GM12878 (cell line): Measurements from ENCODE around the gene ZDHHC21. TPM values are rescaled to one million over a fixed set of nuclear protein-coding genes. Genes with fewer than 3 reads are reported as not detected.

Source experiments
- ATAC-seq: fragments of 200-7000 bp; cut with Tn5 transposase; 3 replicates; pipeline ENCODE4 v1.9.1; 2020; ENCODE audit warnings: mild to moderate bottlenecking, moderate library complexity
- BruUV-seq: library from RNA; stranded (reverse); fragments of 400-500 nt; replicated peaks from 2 replicates; lab custom pipeline; 2021; lab: Mats Ljungman, UMichigan
- CTCF ChIA-PET: fragments of 300-600 bp; sonication (Branson Sonifier 250); formaldehyde crosslinking; extraction: SDS; loops from one replicate; lab custom pipeline; 2021; ENCODE audit warnings: inconsistent platforms; lab: Yijun Ruan, JAX
- POLR2A ChIA-PET: fragments of 350-600 bp; formaldehyde crosslinking; extraction: SDS; loops from one replicate; lab custom pipeline; 2021; ENCODE audit warnings: inconsistent platforms; lab: Charles Lee
- RAD21 ChIA-PET: fragments of 300-600 bp; sonication (Branson Sonifier 250); formaldehyde crosslinking; loops from one replicate; lab custom pipeline; 2023; ENCODE audit warnings: antibody characterized with exemption; ENCODE audit not compliant: unreplicated experiment; lab: Charles Lee
- SMC1A ChIA-PET: fragments of 300-600 bp; sonication (Branson Sonifier 250); formaldehyde crosslinking; loops from one replicate; lab custom pipeline; 2023; ENCODE audit not compliant: unreplicated experiment, uncharacterized antibody; lab: Charles Lee
- DNase-seq: peaks from one replicate; pipeline ENCODE4 v3.0.0-alpha.2; 2011; ENCODE audit warnings: low read depth, low spot score
- FAIRE-seq: peaks from 3 replicates; lab custom pipeline; 2011; peaks lifted over from hg19 to GRCh38; lab: Jason Lieb, UNC
- H2AFZ ChIP-seq: 2 replicates; pipeline ENCODE4 v1.6.0; 2011; ENCODE audit warnings: low read depth, low read length, control low read depth; ENCODE audit not compliant: control insufficient read depth
- H3K27ac ChIP-seq: 2 replicates; pipeline ENCODE4 v1.5.1; 2011; ENCODE audit warnings: control low read depth; ENCODE audit not compliant: control insufficient read depth, insufficient read depth
- H3K27me3 ChIP-seq, 2 experiments: replicated peaks in 1 of 2; 2 replicates each; pipeline versions ENCODE4 v1.6.0 to v1.6.1; 2011; ENCODE audit warnings: low read length in 1 of 2; ENCODE audit not compliant: control insufficient read depth in 2 of 2, insufficient read depth in 2 of 2
- H3K36me3 ChIP-seq, 2 experiments: 2 replicates each; pipeline ENCODE4 v1.5.1; 2011; ENCODE audit warnings: low read length in 1 of 2; ENCODE audit not compliant: control insufficient read depth in 2 of 2, insufficient read depth in 2 of 2
- H3K4me1 ChIP-seq: 2 replicates; pipeline ENCODE4 v1.6.1; 2011; ENCODE audit warnings: mild to moderate bottlenecking, low read length, moderate library complexity, mixed read lengths; ENCODE audit not compliant: control insufficient read depth, insufficient read depth
- H3K4me2 ChIP-seq: 2 replicates; pipeline ENCODE4 v1.6.0; 2011; ENCODE audit warnings: control low read depth; ENCODE audit not compliant: control insufficient read depth, insufficient read depth
- H3K4me3 ChIP-seq: fragments of 200-600 bp; sonication (generic); 2 replicates; pipeline ENCODE4 v1.5.1; 2016
- H3K79me2 ChIP-seq: 2 replicates; pipeline ENCODE4 v1.6.0; 2011; ENCODE audit warnings: low read length; ENCODE audit not compliant: control insufficient read depth, insufficient read depth
- H3K9ac ChIP-seq: 2 replicates; pipeline ENCODE4 v1.8.0; 2011; ENCODE audit warnings: low read length, control low read depth, mixed read lengths; ENCODE audit not compliant: control insufficient read depth, insufficient read depth
- H3K9me3 ChIP-seq: replicated peaks from 3 replicates; pipeline ENCODE4 v1.5.1; 2011; ENCODE audit warnings: mild to moderate bottlenecking, low read length; ENCODE audit not compliant: control insufficient read depth, insufficient read depth
- H4K20me1 ChIP-seq: 2 replicates; pipeline ENCODE4 v1.6.0; 2011; ENCODE audit not compliant: control insufficient read depth, insufficient read depth
- BACH1 ChIP-seq: fragments of 450-650 bp; IDR thresholded peaks from 2 replicates; pipeline ENCODE4 v1.6.1; 2017; ENCODE audit warnings: mild to moderate bottlenecking, borderline replicate concordance
- ESRRA ChIP-seq: IDR thresholded peaks from 2 replicates; pipeline ENCODE4 v1.6.1; 2012; ENCODE audit warnings: mild to moderate bottlenecking, low read length, improper control_type of control experiment
- ETV6 ChIP-seq, 2 experiments: fragments of 450-650 bp in 1 of 2; IDR thresholded peaks in 1 of 2; conservative IDR thresholded peaks in 1 of 2; 2 replicates each; pipeline ENCODE4 v1.6.1; 2014; ENCODE audit warnings: antibody characterized with exemption in 1 of 2, borderline replicate concordance in 1 of 2, low read depth in 1 of 2, mild to moderate bottlenecking in 1 of 2, moderate library complexity in 1 of 2
- NFYB ChIP-seq: IDR thresholded peaks from 2 replicates; pipeline ENCODE4 v1.6.1; 2011; ENCODE audit warnings: low read depth, mild to moderate bottlenecking, low read length, improper control_type of control experiment, moderate library complexity; ENCODE audit not compliant: insufficient read depth
- SMAD1 ChIP-seq: fragments of 450-650 bp; IDR thresholded peaks from 2 replicates; pipeline ENCODE4 v1.6.1; 2018; ENCODE audit warnings: mild to moderate bottlenecking, low read depth; ENCODE audit not compliant: partially characterized antibody
- TARDBP ChIP-seq: IDR thresholded peaks from 2 replicates; pipeline ENCODE4 v1.6.1; 2016; ENCODE audit warnings: borderline replicate concordance
- WGBS: methylation state at CpG from one replicate; pipeline ENCODE4 v1.1.6; 2016; ENCODE audit warnings: low lambda C conversion rate; ENCODE audit not compliant: insufficient replicate concordance, insufficient coverage; ENCODE audit errors: missing lambda C conversion rate; 5-methylcytosine and 5-hydroxymethylcytosine counted together
- in situ Hi-C: fragments of 300-500 bp; cut with MboI; formaldehyde crosslinking; loops from 9 replicates; pipeline ENCODE4 v1.14.3; 2018; ENCODE audit warnings: mixed read lengths
- intact Hi-C: fragments of 100-400 bp; cut with micrococcal nuclease; formaldehyde crosslinking; loops from one replicate; pipeline ENCODE4 v1.14.2; 2022; ENCODE audit not compliant: unreplicated experiment
- polyA plus RNA-seq, 11 experiments: library from polyadenylated mRNA; depleted of rRNA in 4 of 11; unstranded in 6 of 11; stranded (reverse) in 5 of 11; fragments of >200 nt; fragmentation: Nextera tagmentation in 4 of 11; fragmentation: Illumina TruSeq in 1 of 11; extraction: Ambion mirVana in 4 of 11; extraction: Trizol in 1 of 11; gene quantifications; 1 replicate in 1 of 11; 2 replicates in 10 of 11; pipeline versions ENCODE4 v1.2.1 to v1.2.3, GENCODE V29; 2011 to 2016; ENCODE audit warnings: inconsistent platforms in 2 of 11, missing spikeins in 2 of 11, low read depth in 1 of 11
- total RNA-seq, 4 experiments: library from RNA; depleted of rRNA in 3 of 4; stranded (reverse); fragments of >200 nt in 3 of 4; fragmentation: Illumina TruSeq in 1 of 4; extraction: Trizol in 1 of 4; gene quantifications; 2 replicates each; pipeline versions ENCODE4 v1.2.1 to v1.2.3, GENCODE V29; 2013 to 2021
- TF ChIP-seq, protein P1 (sequence below): fragments of 450-650 bp; IDR thresholded peaks from 2 replicates; pipeline ENCODE4 v1.6.1; 2017; ENCODE audit warnings: mild to moderate bottlenecking, moderate library complexity
- TF ChIP-seq, protein P2 (sequence below): fragments of 450-650 bp; formaldehyde crosslinking; IDR thresholded peaks from 2 replicates; pipeline ENCODE4 v1.5.0; 2022; ENCODE audit warnings: mild to moderate bottlenecking, missing genetic modification characterization
- TF ChIP-seq, protein P3 (sequence below): IDR thresholded peaks from 2 replicates; pipeline ENCODE4 v1.6.1; 2011; ENCODE audit warnings: mild to moderate bottlenecking, low read depth, low read length, moderate library complexity; ENCODE audit not compliant: insufficient replicate concordance
- TF ChIP-seq, protein P4 (sequence below): IDR thresholded peaks from 2 replicates; pipeline ENCODE4 v1.6.1; 2011; ENCODE audit warnings: low read depth, mild to moderate bottlenecking, low read length, moderate library complexity, borderline replicate concordance; ENCODE audit errors: extremely low read depth
- TF ChIP-seq, protein P5 (sequence below): fragments of 150-350 bp; IDR thresholded peaks from 2 replicates; pipeline ENCODE4 v1.6.1; 2014; ENCODE audit warnings: mild to moderate bottlenecking, low read depth, low read length

ZDHHC21 gene
- total and polyA plus RNA-seq, 10 of the 15 experiments (the other 5 are each of a cell fraction or from before 2014, with no cell fraction given): 2.6 to 14.6 (median 9.1) TPM

DNA sequence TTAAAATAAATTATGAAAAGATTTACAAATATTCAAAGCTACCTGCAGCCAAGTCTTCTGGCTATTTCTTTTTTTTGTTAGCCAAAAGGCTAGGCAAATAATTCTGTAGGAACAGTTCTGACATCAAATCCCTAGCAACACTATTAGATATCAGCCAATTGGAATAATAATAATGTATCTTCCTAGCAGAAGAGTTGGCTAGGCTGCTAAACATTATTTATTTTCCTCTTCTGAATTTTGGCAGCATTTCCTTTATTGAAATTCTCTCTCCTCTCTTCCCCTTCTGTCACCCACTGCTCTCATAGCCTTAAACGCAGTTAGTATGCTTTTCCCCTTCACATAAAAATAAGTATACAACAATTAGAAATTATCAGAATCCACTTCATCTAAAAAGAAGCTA lies 42.6 kb downstream of the ZDHHC21 start:
- Histone ChIP-seq H3K9ac (no peak overlapping the region), H3K4me3 (no peak overlapping the region), H2AFZ (no peak overlapping the region), H3K4me1 (no peaks in the 10 kb centered on the region), H3K4me2 (no peak overlapping the region), H3K36me3 (peaks cover 4 to 7% of the 10 kb centered on the region in 2 experiments; a peak in 3 of 4 replicates), H3K9me3 (peaks cover 12% of the 10 kb centered on the region), H3K27me3 (no peaks in the 10 kb centered on the region), H3K27ac (no peak overlapping the region), H4K20me1 (no peaks in the 10 kb centered on the region), H3K79me2 (no peaks in the 10 kb centered on the region)
- ChIA-PET SMC1A (no interaction called here), CTCF (interaction anchor here (0.6 to 1.4 kb wide), 6 partner anchors 10 to 221 kb away, joined by 3 to 8 read pairs (median 4); no protein-coding TSS in a partner anchor), POLR2A (interaction anchor here (1.7 kb wide), 1 partner anchor 11 kb away, joined by 4 read pairs; no protein-coding TSS in a partner anchor), RAD21 (interaction anchor here (1.1 kb wide), 1 partner anchor 11 kb away, joined by 4 read pairs; no protein-coding TSS in a partner anchor)
- intact Hi-C loops (loop anchor here (5.0 kb wide), 2 partner anchors 183 to 208 kb away; no protein-coding TSS in a partner anchor), in situ Hi-C loops (no loop called here)
- DNase-seq (no peak), ATAC-seq (no peak), FAIRE-seq (no peak)
- BruUV-seq: no TSS peak
- WGBS: 100% methylated on average over 1 of the region's 1 CpG
- TF ChIP-seq, protein P1, sequence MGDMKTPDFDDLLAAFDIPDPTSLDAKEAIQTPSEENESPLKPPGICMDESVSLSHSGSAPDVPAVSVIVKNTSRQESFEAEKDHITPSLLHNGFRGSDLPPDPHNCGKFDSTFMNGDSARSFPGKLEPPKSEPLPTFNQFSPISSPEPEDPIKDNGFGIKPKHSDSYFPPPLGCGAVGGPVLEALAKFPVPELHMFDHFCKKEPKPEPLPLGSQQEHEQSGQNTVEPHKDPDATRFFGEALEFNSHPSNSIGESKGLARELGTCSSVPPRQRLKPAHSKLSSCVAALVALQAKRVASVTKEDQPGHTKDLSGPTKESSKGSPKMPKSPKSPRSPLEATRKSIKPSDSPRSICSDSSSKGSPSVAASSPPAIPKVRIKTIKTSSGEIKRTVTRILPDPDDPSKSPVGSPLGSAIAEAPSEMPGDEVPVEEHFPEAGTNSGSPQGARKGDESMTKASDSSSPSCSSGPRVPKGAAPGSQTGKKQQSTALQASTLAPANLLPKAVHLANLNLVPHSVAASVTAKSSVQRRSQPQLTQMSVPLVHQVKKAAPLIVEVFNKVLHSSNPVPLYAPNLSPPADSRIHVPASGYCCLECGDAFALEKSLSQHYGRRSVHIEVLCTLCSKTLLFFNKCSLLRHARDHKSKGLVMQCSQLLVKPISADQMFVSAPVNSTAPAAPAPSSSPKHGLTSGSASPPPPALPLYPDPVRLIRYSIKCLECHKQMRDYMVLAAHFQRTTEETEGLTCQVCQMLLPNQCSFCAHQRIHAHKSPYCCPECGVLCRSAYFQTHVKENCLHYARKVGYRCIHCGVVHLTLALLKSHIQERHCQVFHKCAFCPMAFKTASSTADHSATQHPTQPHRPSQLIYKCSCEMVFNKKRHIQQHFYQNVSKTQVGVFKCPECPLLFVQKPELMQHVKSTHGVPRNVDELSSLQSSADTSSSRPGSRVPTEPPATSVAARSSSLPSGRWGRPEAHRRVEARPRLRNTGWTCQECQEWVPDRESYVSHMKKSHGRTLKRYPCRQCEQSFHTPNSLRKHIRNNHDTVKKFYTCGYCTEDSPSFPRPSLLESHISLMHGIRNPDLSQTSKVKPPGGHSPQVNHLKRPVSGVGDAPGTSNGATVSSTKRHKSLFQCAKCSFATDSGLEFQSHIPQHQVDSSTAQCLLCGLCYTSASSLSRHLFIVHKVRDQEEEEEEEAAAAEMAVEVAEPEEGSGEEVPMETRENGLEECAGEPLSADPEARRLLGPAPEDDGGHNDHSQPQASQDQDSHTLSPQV: no peak
- TF ChIP-seq ESRRA: no peak
- no peak for TF ChIP-seq SMAD1
- TF ChIP-seq, protein P2, sequence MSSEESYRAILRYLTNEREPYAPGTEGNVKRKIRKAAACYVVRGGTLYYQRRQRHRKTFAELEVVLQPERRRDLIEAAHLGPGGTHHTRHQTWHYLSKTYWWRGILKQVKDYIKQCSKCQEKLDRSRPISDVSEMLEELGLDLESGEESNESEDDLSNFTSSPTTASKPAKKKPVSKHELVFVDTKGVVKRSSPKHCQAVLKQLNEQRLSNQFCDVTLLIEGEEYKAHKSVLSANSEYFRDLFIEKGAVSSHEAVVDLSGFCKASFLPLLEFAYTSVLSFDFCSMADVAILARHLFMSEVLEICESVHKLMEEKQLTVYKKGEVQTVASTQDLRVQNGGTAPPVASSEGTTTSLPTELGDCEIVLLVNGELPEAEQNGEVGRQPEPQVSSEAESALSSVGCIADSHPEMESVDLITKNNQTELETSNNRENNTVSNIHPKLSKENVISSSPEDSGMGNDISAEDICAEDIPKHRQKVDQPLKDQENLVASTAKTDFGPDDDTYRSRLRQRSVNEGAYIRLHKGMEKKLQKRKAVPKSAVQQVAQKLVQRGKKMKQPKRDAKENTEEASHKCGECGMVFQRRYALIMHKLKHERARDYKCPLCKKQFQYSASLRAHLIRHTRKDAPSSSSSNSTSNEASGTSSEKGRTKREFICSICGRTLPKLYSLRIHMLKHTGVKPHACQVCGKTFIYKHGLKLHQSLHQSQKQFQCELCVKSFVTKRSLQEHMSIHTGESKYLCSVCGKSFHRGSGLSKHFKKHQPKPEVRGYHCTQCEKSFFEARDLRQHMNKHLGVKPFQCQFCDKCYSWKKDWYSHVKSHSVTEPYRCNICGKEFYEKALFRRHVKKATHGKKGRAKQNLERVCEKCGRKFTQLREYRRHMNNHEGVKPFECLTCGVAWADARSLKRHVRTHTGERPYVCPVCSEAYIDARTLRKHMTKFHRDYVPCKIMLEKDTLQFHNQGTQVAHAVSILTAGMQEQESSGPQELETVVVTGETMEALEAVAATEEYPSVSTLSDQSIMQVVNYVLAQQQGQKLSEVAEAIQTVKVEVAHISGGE (CRISPR knock-in tag): no peak
- TF ChIP-seq, protein P3, sequence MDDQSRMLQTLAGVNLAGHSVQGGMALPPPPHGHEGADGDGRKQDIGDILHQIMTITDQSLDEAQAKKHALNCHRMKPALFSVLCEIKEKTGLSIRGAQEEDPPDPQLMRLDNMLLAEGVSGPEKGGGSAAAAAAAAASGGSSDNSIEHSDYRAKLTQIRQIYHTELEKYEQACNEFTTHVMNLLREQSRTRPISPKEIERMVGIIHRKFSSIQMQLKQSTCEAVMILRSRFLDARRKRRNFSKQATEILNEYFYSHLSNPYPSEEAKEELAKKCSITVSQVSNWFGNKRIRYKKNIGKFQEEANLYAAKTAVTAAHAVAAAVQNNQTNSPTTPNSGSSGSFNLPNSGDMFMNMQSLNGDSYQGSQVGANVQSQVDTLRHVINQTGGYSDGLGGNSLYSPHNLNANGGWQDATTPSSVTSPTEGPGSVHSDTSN: no peak
- TF ChIP-seq, protein P4, sequence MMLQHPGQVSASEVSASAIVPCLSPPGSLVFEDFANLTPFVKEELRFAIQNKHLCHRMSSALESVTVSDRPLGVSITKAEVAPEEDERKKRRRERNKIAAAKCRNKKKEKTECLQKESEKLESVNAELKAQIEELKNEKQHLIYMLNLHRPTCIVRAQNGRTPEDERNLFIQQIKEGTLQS: no peak
- no peak for TF ChIP-seq ETV6 (conservative IDR thresholded peaks at IDR 0.05 in 1 of 2, IDR thresholded peaks at IDR 0.05 in 1 of 2; ENCODE audit: borderline replicate concordance in 1 of 2, low read depth in 1 of 2)
- no peak for TF ChIP-seq BACH1
- no peak for TF ChIP-seq NFYB
- no peak for TF ChIP-seq TARDBP
- TF ChIP-seq, protein P5, sequence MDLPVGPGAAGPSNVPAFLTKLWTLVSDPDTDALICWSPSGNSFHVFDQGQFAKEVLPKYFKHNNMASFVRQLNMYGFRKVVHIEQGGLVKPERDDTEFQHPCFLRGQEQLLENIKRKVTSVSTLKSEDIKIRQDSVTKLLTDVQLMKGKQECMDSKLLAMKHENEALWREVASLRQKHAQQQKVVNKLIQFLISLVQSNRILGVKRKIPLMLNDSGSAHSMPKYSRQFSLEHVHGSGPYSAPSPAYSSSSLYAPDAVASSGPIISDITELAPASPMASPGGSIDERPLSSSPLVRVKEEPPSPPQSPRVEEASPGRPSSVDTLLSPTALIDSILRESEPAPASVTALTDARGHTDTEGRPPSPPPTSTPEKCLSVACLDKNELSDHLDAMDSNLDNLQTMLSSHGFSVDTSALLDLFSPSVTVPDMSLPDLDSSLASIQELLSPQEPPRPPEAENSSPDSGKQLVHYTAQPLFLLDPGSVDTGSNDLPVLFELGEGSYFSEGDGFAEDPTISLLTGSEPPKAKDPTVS: no peak
